CD14-positive monocyte (primary cell): Measurements from ENCODE around the gene TLCD1. TPM values are rescaled to one million over a fixed set of nuclear protein-coding genes. Genes with fewer than 3 reads are reported as not detected.
A peak's percentile ranks its signal among the peaks of the same experiment; 100 is the strongest.

ENCODE experiments used
- DNase-seq, 3 donors: peaks; one replicate each; pipeline ENCODE4 v3.0.0-alpha.2; 2011 to 2022
- H2AFZ ChIP-seq: 2 replicates; pipeline ENCODE4 v1.6.0; 2012; ENCODE audit warnings: mild to moderate bottlenecking, low read depth, low read length, inconsistent platforms; ENCODE audit not compliant: insufficient read depth, poor library complexity, severe bottlenecking
- H3K27ac ChIP-seq, 2 donors: 1 replicate in 1 of 2; 2 replicates in 1 of 2; pipeline ENCODE4 v1.5.1; 2012 to 2013; ENCODE audit warnings: low read length in 2 of 2, control low read depth in 1 of 2, inconsistent platforms in 1 of 2, low read depth in 1 of 2, mild to moderate bottlenecking in 1 of 2
- H3K27me3 ChIP-seq, 2 donors: one replicate each; pipeline versions ENCODE4 v1.6.0 to v1.6.1; 2011 to 2013; ENCODE audit warnings: low read length in 2 of 2; ENCODE audit not compliant: control insufficient read depth in 2 of 2, insufficient read depth in 2 of 2
- H3K36me3 ChIP-seq, 2 donors: replicated peaks in 1 of 2; 1 replicate in 1 of 2; 2 replicates in 1 of 2; pipeline versions ENCODE4 v1.5.1 to v1.6.1; 2012 to 2013; ENCODE audit warnings: low read length in 2 of 2, control low read depth in 1 of 2, inconsistent platforms in 1 of 2, mild to moderate bottlenecking in 1 of 2; ENCODE audit not compliant: insufficient read depth in 2 of 2, control insufficient read depth in 1 of 2
- H3K4me1 ChIP-seq, 2 donors: 1 replicate in 1 of 2; 2 replicates in 1 of 2; pipeline versions ENCODE4 v1.5.1 to v1.6.1; 2012 to 2013; ENCODE audit warnings: low read length in 2 of 2, control low read depth in 1 of 2, inconsistent platforms in 1 of 2, mild to moderate bottlenecking in 1 of 2, moderate library complexity in 1 of 2; ENCODE audit not compliant: insufficient read depth in 2 of 2, control insufficient read depth in 1 of 2
- H3K4me2 ChIP-seq: replicated peaks from 2 replicates; pipeline ENCODE3; 2012; ENCODE audit warnings: low read length, moderate library complexity, mild to moderate bottlenecking; ENCODE audit not compliant: poor library complexity, severe bottlenecking; ENCODE audit errors: extremely low read depth
- H3K4me3 ChIP-seq, 3 experiments: fragments of 200-600 bp in 1 of 3; sonication (generic) in 1 of 3; replicated peaks in 1 of 3; 1 replicate in 2 of 3; 2 replicates in 1 of 3; pipeline ENCODE4 v1.5.1; 2011 to 2013; ENCODE audit warnings: low read length in 3 of 3, mild to moderate bottlenecking in 3 of 3, control low read depth in 2 of 3, low read depth in 2 of 3, inconsistent platforms in 1 of 3, moderate library complexity in 1 of 3
- H3K79me2 ChIP-seq: 2 replicates; pipeline ENCODE4 v1.6.0; 2012; ENCODE audit warnings: mild to moderate bottlenecking, control low read depth, inconsistent platforms, low read length, moderate library complexity; ENCODE audit not compliant: insufficient read depth
- H3K9ac ChIP-seq: 2 replicates; pipeline ENCODE4 v1.6.0; 2017; ENCODE audit warnings: low read length, mild to moderate bottlenecking; ENCODE audit not compliant: insufficient read depth, poor library complexity, severe bottlenecking
- H3K9me3 ChIP-seq, 2 donors: replicated peaks in 1 of 2; 1 replicate in 1 of 2; 2 replicates in 1 of 2; pipeline versions ENCODE4 v1.5.1 to v1.6.1; 2012 to 2013; ENCODE audit warnings: low read length in 2 of 2, control low read depth in 1 of 2; ENCODE audit not compliant: control insufficient read depth in 1 of 2, insufficient read depth in 1 of 2
- H4K20me1 ChIP-seq: 2 replicates; pipeline ENCODE4 v1.6.0; 2012; ENCODE audit warnings: mild to moderate bottlenecking, low read length, control low read depth, moderate library complexity; ENCODE audit not compliant: insufficient read depth
- H3K27ac Mint-ChIP-seq, 7 donors: one replicate each; pipeline ENCODE4 v1.8.0; 2020; ENCODE audit warnings: mild to moderate bottlenecking in 7 of 7, mixed read lengths in 7 of 7, moderate library complexity in 6 of 7, inconsistent platforms in 2 of 7
- H3K27me3 Mint-ChIP-seq, 3 donors: one replicate each; pipeline ENCODE4 v1.8.0; 2021 to 2022; ENCODE audit warnings: low read depth in 3 of 3, mild to moderate bottlenecking in 3 of 3, mixed read lengths in 3 of 3, moderate library complexity in 3 of 3, inconsistent platforms in 1 of 3
- H3K36me3 Mint-ChIP-seq, 2 donors: one replicate each; pipeline ENCODE4 v1.8.0; 2020; ENCODE audit warnings: mixed read lengths in 2 of 2, inconsistent platforms in 1 of 2, mild to moderate bottlenecking in 1 of 2
- H3K4me1 Mint-ChIP-seq: one replicate; pipeline ENCODE4 v1.8.0; 2020; ENCODE audit warnings: mild to moderate bottlenecking, mixed read lengths
- H3K4me3 Mint-ChIP-seq, 2 donors: one replicate each; pipeline ENCODE4 v1.8.0; 2020; ENCODE audit warnings: mild to moderate bottlenecking in 2 of 2, mixed read lengths in 2 of 2, moderate library complexity in 1 of 2
- H3K9me3 Mint-ChIP-seq, 7 donors: one replicate each; pipeline ENCODE4 v1.8.0; 2020 to 2022; ENCODE audit warnings: mixed read lengths in 7 of 7, mild to moderate bottlenecking in 6 of 7, moderate library complexity in 6 of 7, inconsistent platforms in 2 of 7
- WGBS: methylation state at CpG from one replicate; pipeline ENCODE4 v1.1.5; 2013; ENCODE audit warnings: missing lambda C conversion rate; ENCODE audit not compliant: insufficient coverage; 5-methylcytosine and 5-hydroxymethylcytosine counted together
- intact Hi-C, 2 donors: fragments of 100-400 bp; cut with micrococcal nuclease; formaldehyde crosslinking; loops; one replicate each; pipeline versions ENCODE4 v1.15.0 to v1.15.1; 2023
- polyA plus RNA-seq, 3 donors: library from polyadenylated mRNA; depleted of rRNA in 1 of 3; unstranded in 2 of 3; stranded (reverse) in 1 of 3; fragments of 300-500 nt in 2 of 3; fragments of >200 nt in 1 of 3; fragmentation: Illumina TruSeq in 2 of 3; gene quantifications; 1 replicate in 2 of 3; 2 replicates in 1 of 3; pipeline ENCODE4 v1.2.3, GENCODE V29; 2012 to 2021
- TF ChIP-seq, protein P1 (sequence below): fragments of 200-600 bp; IDR thresholded peaks from one replicate; pipeline ENCODE4 v1.8.0; 2022; ENCODE audit warnings: antibody characterized with exemption, mild to moderate bottlenecking

Gene TLCD1
- polyA plus RNA-seq, 3 donors, result 0.79 TPM; not detected in 2

- H4K20me1 ChIP-seq, result peaks cover 13% of the 10 kb centered on the region
- H3K4me3 ChIP-seq, result peak overlapping the region; percentile 15 to 82 (median 28)
- peak overlapping the region; percentile 90 for H3K4me2 ChIP-seq
- DNase-seq, result peak in 1 of 3 donors; percentile 57
- peak overlapping the region; percentile 76 to 84 for H3K4me3 Mint-ChIP-seq
- 1% methylated on average over 57 of the region's 61 CpGs for WGBS
- H3K4me1 Mint-ChIP-seq, result peaks cover 35% of the 10 kb centered on the region
- H3K27ac ChIP-seq, result no peak overlapping the region
- no peaks in the 10 kb centered on the region for H3K9me3 ChIP-seq
- peaks cover 0 to 5% (median 0%) of the 10 kb centered on the region in 7 donors for H3K9me3 Mint-ChIP-seq
- peaks cover 8 to 34% (median 32%) of the 10 kb centered on the region in 3 donors for H3K27me3 Mint-ChIP-seq
- TF ChIP-seq, protein P1, sequence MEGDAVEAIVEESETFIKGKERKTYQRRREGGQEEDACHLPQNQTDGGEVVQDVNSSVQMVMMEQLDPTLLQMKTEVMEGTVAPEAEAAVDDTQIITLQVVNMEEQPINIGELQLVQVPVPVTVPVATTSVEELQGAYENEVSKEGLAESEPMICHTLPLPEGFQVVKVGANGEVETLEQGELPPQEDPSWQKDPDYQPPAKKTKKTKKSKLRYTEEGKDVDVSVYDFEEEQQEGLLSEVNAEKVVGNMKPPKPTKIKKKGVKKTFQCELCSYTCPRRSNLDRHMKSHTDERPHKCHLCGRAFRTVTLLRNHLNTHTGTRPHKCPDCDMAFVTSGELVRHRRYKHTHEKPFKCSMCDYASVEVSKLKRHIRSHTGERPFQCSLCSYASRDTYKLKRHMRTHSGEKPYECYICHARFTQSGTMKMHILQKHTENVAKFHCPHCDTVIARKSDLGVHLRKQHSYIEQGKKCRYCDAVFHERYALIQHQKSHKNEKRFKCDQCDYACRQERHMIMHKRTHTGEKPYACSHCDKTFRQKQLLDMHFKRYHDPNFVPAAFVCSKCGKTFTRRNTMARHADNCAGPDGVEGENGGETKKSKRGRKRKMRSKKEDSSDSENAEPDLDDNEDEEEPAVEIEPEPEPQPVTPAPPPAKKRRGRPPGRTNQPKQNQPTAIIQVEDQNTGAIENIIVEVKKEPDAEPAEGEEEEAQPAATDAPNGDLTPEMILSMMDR, result no peak
- no peaks in the 10 kb centered on the region for H3K36me3 ChIP-seq
- peak overlapping the region in 5 of 7 donors; percentile 8 to 81 (median 69) for H3K27ac Mint-ChIP-seq
- H3K36me3 Mint-ChIP-seq, result peaks cover 12 to 13% of the 10 kb centered on the region in 2 donors
- no peak overlapping the region for H2AFZ ChIP-seq
- H3K27me3 ChIP-seq, result peaks cover 4 to 15% of the 10 kb centered on the region in 2 donors
- peaks cover 49 to 51% of the 10 kb centered on the region in 2 donors for H3K4me1 ChIP-seq
- intact Hi-C loops, result loop anchor here in 1 of 2 donors (2.0 to 10.0 kb wide), 2 partner anchors 16 to 210 kb away; partner anchors contain the start of genes NEK8 and PHF12
- H3K79me2 ChIP-seq, result no peaks in the 10 kb centered on the region
- H3K9ac ChIP-seq, result peak overlapping the region; percentile 59
Observed at GRCh38 chr17:28744104-28744971, 18.3 kb upstream of the TLCD1 start.

DNA sequence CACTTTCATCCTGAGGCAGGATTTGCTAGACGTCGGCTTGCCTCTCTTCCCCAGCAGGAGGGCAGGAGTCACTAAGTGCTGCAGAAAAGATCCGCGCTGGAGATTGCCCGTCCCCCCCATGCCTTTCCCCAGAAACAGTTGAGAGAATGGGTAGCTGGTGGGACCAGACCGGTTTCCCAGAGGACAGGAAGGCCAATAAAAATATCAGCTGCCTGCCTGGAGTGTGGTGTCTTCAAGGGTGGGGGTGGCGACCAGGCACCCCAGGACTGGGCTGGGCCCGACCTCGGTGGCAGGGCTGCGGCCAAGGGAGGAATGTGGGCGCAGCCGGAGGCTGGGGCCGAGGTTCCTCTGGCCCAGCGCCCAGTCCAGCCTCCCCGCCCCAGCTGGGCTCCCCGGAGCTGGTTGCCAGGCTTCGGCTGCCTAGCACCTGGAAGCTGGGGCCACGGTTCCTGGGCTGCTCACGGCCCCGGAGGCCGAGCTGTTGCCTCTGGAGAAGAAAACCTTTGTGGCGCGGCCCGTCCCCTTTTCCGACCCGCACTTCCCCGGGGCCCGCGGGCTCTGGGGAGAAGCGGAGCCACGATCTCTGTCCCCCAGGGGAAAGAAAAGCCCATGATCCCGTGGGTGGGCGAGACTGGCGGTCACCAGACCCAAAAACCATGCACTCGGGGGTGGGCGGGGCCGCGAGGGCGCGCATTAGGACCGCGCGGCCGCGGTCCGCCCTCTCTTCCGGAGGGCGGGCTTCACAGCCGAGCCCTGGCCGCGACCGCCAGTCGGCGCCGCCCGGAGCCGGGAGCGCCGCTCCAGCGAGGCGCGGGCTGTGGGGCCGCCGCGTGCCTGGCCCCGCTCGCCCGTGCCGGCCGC is 17.4 kb upstream of the TLCD1 start, which contains the start of gene TRAF4:
TSS of gene TRAF4 (plus strand) at position 769 of the 861 bp plus-strand sequence. CDS start 102 bp downstream, outside the sequence.
- H3K27me3 Mint-ChIP-seq, result peaks cover 8 to 34% (median 32%) of the 10 kb centered on the region in 3 donors
- peak within 1 kb of the TSS; percentile 49 to 82 (median 69) for H3K4me3 ChIP-seq
- peaks cover 49 to 51% of the 10 kb centered on the region in 2 donors for H3K4me1 ChIP-seq
- H3K9ac ChIP-seq, result peak within 1 kb of the TSS; percentile 59
- no peaks in the 10 kb centered on the region for H3K36me3 ChIP-seq
- peak; percentile 63 to 70 (median 68) for DNase-seq
- H3K27ac ChIP-seq, result peak within 1 kb of the TSS in 1 of 2 donors; percentile 58
- intact Hi-C loops, result loop anchor here (2.0 to 10.0 kb wide), 3 partner anchors 15 to 211 kb away; partner anchors contain the start of genes NEK8 (in 1 of the 2), PHF12 (in 1 of the 2) and TLCD1 (in 1 of the 2)
- peak within 1 kb of the TSS; percentile 90 for H3K4me2 ChIP-seq
- peaks cover 13% of the 10 kb centered on the region for H4K20me1 ChIP-seq
- no peaks in the 10 kb centered on the region for H3K79me2 ChIP-seq
- peaks cover 4 to 15% of the 10 kb centered on the region in 2 donors for H3K27me3 ChIP-seq
- TF ChIP-seq, protein P1, result peak; percentile 7
- H3K4me1 Mint-ChIP-seq, result peaks cover 35% of the 10 kb centered on the region
- H3K9me3 ChIP-seq, result no peaks in the 10 kb centered on the region
- under 1% methylated on average over 64 of the region's 70 CpGs for WGBS
- peaks cover 10 to 17% of the 10 kb centered on the region in 2 donors for H3K36me3 Mint-ChIP-seq
- peak within 1 kb of the TSS; percentile 77 to 84 for H3K4me3 Mint-ChIP-seq
- H2AFZ ChIP-seq, result peak within 1 kb of the TSS; percentile 89
- H3K27ac Mint-ChIP-seq, result peak within 1 kb of the TSS in 5 of 7 donors; percentile 8 to 81 (median 69)
- H3K9me3 Mint-ChIP-seq, result peaks cover 0 to 8% (median 0%) of the 10 kb centered on the region in 7 donors
